IPS-NIHi7 (cell line): Measurements from ENCODE around the gene USF1.
A peak's percentile ranks its signal among the peaks of the same experiment; 100 is the strongest.
"Not testable (repeated sequence)": the region's sequence is repeated elsewhere in the genome, so short reads cannot be mapped to it uniquely, and the experiment has no call there.

ENCODE experiments used
- DNase-seq: peaks from one replicate; pipeline ENCODE4 v3.0.0; 2012; ENCODE audit warnings: mixed read lengths; ENCODE audit errors: extremely low spot score

Gene USF1

GRCh38 chr1:161019751-161020495 is 25.9 kb downstream of the USF1 start:
- DNase-seq = no peak

- DNase-seq = not testable (repeated sequence)
Measured at GRCh38 chr1:161019111-161019660, 26.6 kb downstream of the USF1 start.

- no peak for DNase-seq
Measured at GRCh38 chr1:161018631-161018930, 27.2 kb downstream of the USF1 start.

GRCh38 chr1:161017756-161018630 is 27.8 kb downstream of the USF1 start:
- no peak for DNase-seq

GRCh38 chr1:161017181-161017580 is 28.6 kb downstream of the USF1 start:
- DNase-seq = not testable (repeated sequence)

- DNase-seq = not testable (repeated sequence)
Measured at GRCh38 chr1:161016683-161017082, 29.1 kb downstream of the USF1 start.

- DNase-seq = peak; percentile 63
Measured at GRCh38 chr1:161013488-161014230, 32.1 kb downstream of the USF1 start.

- DNase-seq = no peak
Measured at GRCh38 chr1:161013131-161013487, 32.7 kb downstream of the USF1 start.

- no peak for DNase-seq
Measured at GRCh38 chr1:161012420-161012819, 33.4 kb downstream of the USF1 start.

GRCh38 chr1:161009602-161010211 is 36.1 kb downstream of the USF1 start:
- no peak for DNase-seq

- no peak for DNase-seq
Measured at GRCh38 chr1:161008869-161009510, 36.8 kb downstream of the USF1 start.

GRCh38 chr1:161007369-161007768 is 38.4 kb downstream of the USF1 start:
- no peak for DNase-seq

GRCh38 chr1:161006563-161006962 is 39.2 kb downstream of the USF1 start:
- no peak for DNase-seq

- DNase-seq = no peak
Measured at GRCh38 chr1:161001525-161001924, 44.3 kb downstream of the USF1 start.

- DNase-seq = no peak
Measured at GRCh38 chr1:161000736-161001480, 44.9 kb downstream of the USF1 start.

- no peak for DNase-seq
Measured at GRCh38 chr1:160999376-160999775, 46.4 kb downstream of the USF1 start.

- DNase-seq = peak; percentile 85
Measured at GRCh38 chr1:160997323-160998038, 48.3 kb downstream of the USF1 start.

GRCh38 chr1:160996178-160996577 is 49.6 kb downstream of the USF1 start:
- DNase-seq = no peak

GRCh38 chr1:160993544-160994193 is 52.1 kb downstream of the USF1 start:
- no peak for DNase-seq
